ENCODE measurements around the gene MYO15A.

DNA sequence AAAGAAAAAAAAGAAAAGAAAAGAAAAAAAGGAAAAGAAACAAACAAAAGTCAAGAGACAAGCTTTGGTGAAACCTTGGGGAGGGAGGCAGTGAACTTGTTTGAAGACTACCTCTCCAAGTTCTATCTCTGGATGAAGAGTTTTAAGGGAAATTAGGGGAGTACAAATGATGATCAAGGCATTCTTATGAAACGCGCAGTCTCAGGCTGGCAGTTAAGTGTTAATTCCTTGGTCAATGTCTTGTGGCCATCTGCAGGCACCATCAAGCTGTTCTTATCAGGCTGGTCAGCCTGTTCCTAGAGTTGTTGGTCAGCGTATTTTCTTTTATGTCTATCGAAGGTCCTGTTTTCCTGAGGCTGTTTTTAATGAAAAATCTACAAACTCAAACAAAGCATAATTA is 29.0 kb upstream of the MYO15A start:
- TF ChIP-seq CTCF (IDR thresholded peaks at IDR 0.05) (no peak), ZFX (IDR thresholded peaks at IDR 0.05; ENCODE audit: borderline replicate concordance) (no peak)

Data from 22Rv1 (cell line).